BJ (cell line): Measurements from ENCODE around the gene TNS3. TPM values are rescaled to one million over a fixed set of nuclear protein-coding genes. Genes with fewer than 3 reads are reported as not detected.

ENCODE experiments used
- CTCF ChIA-PET: fragments of 350-600 bp; formaldehyde crosslinking; extraction: SDS; loops from one replicate; lab custom pipeline; 2021; ENCODE audit warnings: antibody characterized with exemption, inconsistent platforms; lab: Yijun Ruan, JAX
- POLR2A ChIA-PET: fragments of 300-600 bp; sonication (Branson Sonifier 250); formaldehyde crosslinking; extraction: SDS; loops from one replicate; lab custom pipeline; 2021; ENCODE audit warnings: antibody characterized with exemption; lab: Charles Lee
- DNase-seq: peaks from one replicate; pipeline ENCODE4 v3.0.0-alpha.2; 2011; ENCODE audit warnings: low read depth
- H3K27me3 ChIP-seq: 2 replicates; pipeline ENCODE4 v1.6.0; 2011; ENCODE audit warnings: low read length; ENCODE audit not compliant: control insufficient read depth, insufficient read depth
- H3K36me3 ChIP-seq: 2 replicates; pipeline ENCODE4 v1.5.1; 2011; ENCODE audit warnings: low read length; ENCODE audit not compliant: control insufficient read depth, insufficient read depth
- H3K4me3 ChIP-seq: 2 replicates; pipeline ENCODE4 v1.5.1; 2011; ENCODE audit warnings: low read depth, mild to moderate bottlenecking, control low read depth, low read length
- CTCF ChIP-seq: IDR thresholded peaks from 2 replicates; pipeline ENCODE4 v1.5.1; 2011; ENCODE audit warnings: low read depth, mild to moderate bottlenecking, control low read depth, inconsistent platforms, low read length, moderate library complexity; ENCODE audit not compliant: insufficient read depth
- polyA plus RNA-seq: library from polyadenylated mRNA; depleted of rRNA; stranded (reverse); fragments of >200 nt; gene quantifications from 2 replicates; pipeline ENCODE4 v1.2.3, GENCODE V29; 2011

Gene TNS3
- polyA plus RNA-seq, 1 experiment = 126 TPM

GRCh38 chr7:47393406-47393805 is 188.5 kb downstream of the TNS3 start:
- peaks cover 56% of the 10 kb centered on the region for H3K36me3 ChIP-seq
- H3K27me3 ChIP-seq = no peaks in the 10 kb centered on the region
- DNase-seq = no peak
- TF ChIP-seq CTCF = no peak
- no peak overlapping the region for H3K4me3 ChIP-seq
- ChIA-PET POLR2A (no interaction called here), CTCF (interaction anchor here (1.3 kb wide), 1 partner anchor 8 kb away, joined by 4 read pairs; no protein-coding TSS in a partner anchor)

GRCh38 chr7:47392241-47392759 is 189.6 kb downstream of the TNS3 start:
- CTCF ChIA-PET = interaction anchor here (0.6 to 1.3 kb wide), 4 partner anchors 9 to 434 kb away, joined by 3 to 6 read pairs (median 4); no protein-coding TSS in a partner anchor
- peak; percentile 38 for DNase-seq
- peaks cover 64% of the 10 kb centered on the region for H3K36me3 ChIP-seq
- no peak overlapping the region for H3K4me3 ChIP-seq
- TF ChIP-seq CTCF = peak; percentile 75
- H3K27me3 ChIP-seq = no peaks in the 10 kb centered on the region
- POLR2A ChIA-PET = no interaction called here

- TF ChIP-seq CTCF = no peak
- peaks cover 63% of the 10 kb centered on the region for H3K36me3 ChIP-seq
- DNase-seq = no peak
- H3K4me3 ChIP-seq = no peak overlapping the region
- H3K27me3 ChIP-seq = no peaks in the 10 kb centered on the region
- POLR2A ChIA-PET = no interaction called here
- CTCF ChIA-PET = interaction anchor here (0.6 to 1.1 kb wide), 3 partner anchors 48 to 435 kb away, joined by 3 to 6 read pairs (median 3); no protein-coding TSS in a partner anchor
Observed at GRCh38 chr7:47391726-47392125, 190.2 kb downstream of the TNS3 start.

GRCh38 chr7:47390914-47391313 is 191.0 kb downstream of the TNS3 start:
- H3K36me3 ChIP-seq = peaks cover 62% of the 10 kb centered on the region
- CTCF ChIA-PET = interaction anchor here (1.3 kb wide), 1 partner anchor 125 kb away, joined by 3 read pairs; no protein-coding TSS in a partner anchor
- TF ChIP-seq CTCF = no peak
- H3K27me3 ChIP-seq = no peaks in the 10 kb centered on the region
- no peak for DNase-seq
- no peak overlapping the region for H3K4me3 ChIP-seq
- POLR2A ChIA-PET = no interaction called here

- POLR2A ChIA-PET = no interaction called here
- CTCF ChIA-PET = interaction anchor here (1.3 kb wide), 1 partner anchor 124 kb away, joined by 3 read pairs; no protein-coding TSS in a partner anchor
- DNase-seq = no peak
- H3K4me3 ChIP-seq = no peak overlapping the region
- no peak for TF ChIP-seq CTCF
- H3K36me3 ChIP-seq = peaks cover 59% of the 10 kb centered on the region
- no peaks in the 10 kb centered on the region for H3K27me3 ChIP-seq
Observed at GRCh38 chr7:47389923-47390630, 191.8 kb downstream of the TNS3 start.
